GM12878 (cell line): ENCODE data around the gene CC2D2B. TPM values are rescaled to one million over a fixed set of nuclear protein-coding genes. Genes with fewer than 3 reads are reported as not detected.

Source experiments
- ATAC-seq: fragments of 200-7000 bp; cut with Tn5 transposase; 3 replicates; pipeline ENCODE4 v1.9.1; 2020; ENCODE audit warnings: mild to moderate bottlenecking, moderate library complexity
- BruUV-seq: library from RNA; stranded (reverse); fragments of 400-500 nt; replicated peaks from 2 replicates; lab custom pipeline; 2021; lab: Mats Ljungman, UMichigan
- CTCF ChIA-PET: fragments of 300-600 bp; sonication (Branson Sonifier 250); formaldehyde crosslinking; extraction: SDS; loops from one replicate; lab custom pipeline; 2021; ENCODE audit warnings: inconsistent platforms; lab: Yijun Ruan, JAX
- POLR2A ChIA-PET: fragments of 350-600 bp; formaldehyde crosslinking; extraction: SDS; loops from one replicate; lab custom pipeline; 2021; ENCODE audit warnings: inconsistent platforms; lab: Charles Lee
- RAD21 ChIA-PET: fragments of 300-600 bp; sonication (Branson Sonifier 250); formaldehyde crosslinking; loops from one replicate; lab custom pipeline; 2023; ENCODE audit warnings: antibody characterized with exemption; ENCODE audit not compliant: unreplicated experiment; lab: Charles Lee
- SMC1A ChIA-PET: fragments of 300-600 bp; sonication (Branson Sonifier 250); formaldehyde crosslinking; loops from one replicate; lab custom pipeline; 2023; ENCODE audit not compliant: unreplicated experiment, uncharacterized antibody; lab: Charles Lee
- DNase-seq: peaks from one replicate; pipeline ENCODE4 v3.0.0-alpha.2; 2011; ENCODE audit warnings: low read depth, low spot score
- FAIRE-seq: peaks from 3 replicates; lab custom pipeline; 2011; peaks lifted over from hg19 to GRCh38; lab: Jason Lieb, UNC
- H2AFZ ChIP-seq: 2 replicates; pipeline ENCODE4 v1.6.0; 2011; ENCODE audit warnings: low read depth, low read length, control low read depth; ENCODE audit not compliant: control insufficient read depth
- H3K27ac ChIP-seq: 2 replicates; pipeline ENCODE4 v1.5.1; 2011; ENCODE audit warnings: control low read depth; ENCODE audit not compliant: control insufficient read depth, insufficient read depth
- H3K27me3 ChIP-seq, 2 experiments: replicated peaks in 1 of 2; 2 replicates each; pipeline versions ENCODE4 v1.6.0 to v1.6.1; 2011; ENCODE audit warnings: low read length in 1 of 2; ENCODE audit not compliant: control insufficient read depth in 2 of 2, insufficient read depth in 2 of 2
- H3K36me3 ChIP-seq, 2 experiments: 2 replicates each; pipeline ENCODE4 v1.5.1; 2011; ENCODE audit warnings: low read length in 1 of 2; ENCODE audit not compliant: control insufficient read depth in 2 of 2, insufficient read depth in 2 of 2
- H3K4me1 ChIP-seq: 2 replicates; pipeline ENCODE4 v1.6.1; 2011; ENCODE audit warnings: mild to moderate bottlenecking, low read length, moderate library complexity, mixed read lengths; ENCODE audit not compliant: control insufficient read depth, insufficient read depth
- H3K4me2 ChIP-seq: 2 replicates; pipeline ENCODE4 v1.6.0; 2011; ENCODE audit warnings: control low read depth; ENCODE audit not compliant: control insufficient read depth, insufficient read depth
- H3K4me3 ChIP-seq: fragments of 200-600 bp; sonication (generic); 2 replicates; pipeline ENCODE4 v1.5.1; 2016
- H3K79me2 ChIP-seq: 2 replicates; pipeline ENCODE4 v1.6.0; 2011; ENCODE audit warnings: low read length; ENCODE audit not compliant: control insufficient read depth, insufficient read depth
- H3K9ac ChIP-seq: 2 replicates; pipeline ENCODE4 v1.8.0; 2011; ENCODE audit warnings: low read length, control low read depth, mixed read lengths; ENCODE audit not compliant: control insufficient read depth, insufficient read depth
- H3K9me3 ChIP-seq: replicated peaks from 3 replicates; pipeline ENCODE4 v1.5.1; 2011; ENCODE audit warnings: mild to moderate bottlenecking, low read length; ENCODE audit not compliant: control insufficient read depth, insufficient read depth
- H4K20me1 ChIP-seq: 2 replicates; pipeline ENCODE4 v1.6.0; 2011; ENCODE audit not compliant: control insufficient read depth, insufficient read depth
- CTCF ChIP-seq, 3 experiments: IDR thresholded peaks in 2 of 3; conservative IDR thresholded peaks in 1 of 3; 2 replicates each; pipeline ENCODE4 v1.5.1; 2011; ENCODE audit warnings: low read depth in 3 of 3, low read length in 3 of 3, mild to moderate bottlenecking in 3 of 3, control low read depth in 2 of 3, moderate library complexity in 2 of 3, inconsistent platforms in 1 of 3, mixed read lengths in 1 of 3; ENCODE audit not compliant: control insufficient read depth in 2 of 3, insufficient read depth in 1 of 3; ENCODE audit errors: extremely low read depth in 1 of 3
- FOXK2 ChIP-seq: fragments of 450-650 bp; IDR thresholded peaks from 2 replicates; pipeline ENCODE4 v1.6.1; 2017; ENCODE audit warnings: mild to moderate bottlenecking, moderate library complexity
- HDAC2 ChIP-seq: fragments of 200-600 bp; sonication (generic); IDR thresholded peaks from 2 replicates; pipeline ENCODE4 v1.6.1; 2017
- JUNB ChIP-seq: IDR thresholded peaks from 2 replicates; pipeline ENCODE4 v1.6.1; 2016; ENCODE audit warnings: antibody characterized with exemption, mild to moderate bottlenecking
- KLF5 ChIP-seq: fragments of 450-650 bp; IDR thresholded peaks from 2 replicates; pipeline ENCODE4 v1.6.1; 2014; ENCODE audit warnings: mild to moderate bottlenecking; ENCODE audit not compliant: partially characterized antibody
- RELB ChIP-seq: fragments of 450-650 bp; IDR thresholded peaks from 2 replicates; pipeline ENCODE4 v1.6.1; 2017; ENCODE audit warnings: low read depth, mild to moderate bottlenecking, moderate library complexity
- TBL1XR1 ChIP-seq: IDR thresholded peaks from 2 replicates; pipeline ENCODE4 v1.6.1; 2012; ENCODE audit warnings: low read depth, low read length, improper control_type of control experiment
- YY1 ChIP-seq: IDR thresholded peaks from 2 replicates; pipeline ENCODE4 v1.6.1; 2011; ENCODE audit warnings: low read depth, mild to moderate bottlenecking, low read length
- WGBS: methylation state at CpG from one replicate; pipeline ENCODE4 v1.1.6; 2016; ENCODE audit warnings: low lambda C conversion rate; ENCODE audit not compliant: insufficient replicate concordance, insufficient coverage; ENCODE audit errors: missing lambda C conversion rate; 5-methylcytosine and 5-hydroxymethylcytosine counted together
- in situ Hi-C: fragments of 300-500 bp; cut with MboI; formaldehyde crosslinking; loops from 9 replicates; pipeline ENCODE4 v1.14.3; 2018; ENCODE audit warnings: mixed read lengths
- intact Hi-C: fragments of 100-400 bp; cut with micrococcal nuclease; formaldehyde crosslinking; loops from one replicate; pipeline ENCODE4 v1.14.2; 2022; ENCODE audit not compliant: unreplicated experiment
- polyA plus RNA-seq, 11 experiments: library from polyadenylated mRNA; depleted of rRNA in 4 of 11; unstranded in 6 of 11; stranded (reverse) in 5 of 11; fragments of >200 nt; fragmentation: Nextera tagmentation in 4 of 11; fragmentation: Illumina TruSeq in 1 of 11; extraction: Ambion mirVana in 4 of 11; extraction: Trizol in 1 of 11; gene quantifications; 1 replicate in 1 of 11; 2 replicates in 10 of 11; pipeline versions ENCODE4 v1.2.1 to v1.2.3, GENCODE V29; 2011 to 2016; ENCODE audit warnings: inconsistent platforms in 2 of 11, missing spikeins in 2 of 11, low read depth in 1 of 11
- total RNA-seq, 4 experiments: library from RNA; depleted of rRNA in 3 of 4; stranded (reverse); fragments of >200 nt in 3 of 4; fragmentation: Illumina TruSeq in 1 of 4; extraction: Trizol in 1 of 4; gene quantifications; 2 replicates each; pipeline versions ENCODE4 v1.2.1 to v1.2.3, GENCODE V29; 2013 to 2021
- TF ChIP-seq, protein P1 (sequence below): fragments of 450-650 bp; IDR thresholded peaks from 2 replicates; pipeline ENCODE4 v1.6.1; 2017; ENCODE audit warnings: antibody characterized with exemption, mild to moderate bottlenecking, moderate library complexity

CC2D2B gene
- total and polyA plus RNA-seq, 10 of the 15 experiments (the other 5 are each of a cell fraction or from before 2014, with no cell fraction given), result 0.42 to 2.8 (median 0.78) TPM

DNA sequence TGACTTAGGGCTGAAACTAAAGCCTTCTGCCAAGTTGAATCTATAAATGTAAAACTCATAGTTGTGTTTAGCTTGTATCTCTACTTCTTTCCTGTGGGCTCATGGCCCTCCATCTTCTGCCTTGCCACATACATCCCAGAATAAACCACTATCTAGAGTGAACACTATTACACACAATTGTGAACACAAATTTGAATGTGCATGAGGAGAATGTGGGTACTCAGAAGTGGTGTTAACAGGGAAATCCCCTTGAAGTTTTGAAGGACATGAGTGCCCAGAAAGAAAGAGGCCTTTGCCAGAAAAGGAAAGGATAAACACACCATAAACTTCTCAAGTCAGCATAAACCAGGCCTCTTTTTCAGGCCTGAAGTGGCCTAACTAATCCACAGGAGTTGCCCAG, 115.4 kb downstream of the CC2D2B start:
- ChIA-PET SMC1A (interaction anchor here (1.0 to 1.6 kb wide), 3 partner anchors 9 to 33 kb away, joined by 3 to 4 read pairs (median 3); no protein-coding TSS in a partner anchor), CTCF (interaction anchor here (0.6 to 1.7 kb wide), 4 partner anchors 9 to 317 kb away, joined by 3 to 4 read pairs (median 4); no protein-coding TSS in a partner anchor), POLR2A (no interaction called here), RAD21 (no interaction called here)
- H3K4me1 ChIP-seq, result no peaks in the 10 kb centered on the region
- H2AFZ ChIP-seq, result no peak overlapping the region
- FAIRE-seq, result no peak
- no peaks in the 10 kb centered on the region for H3K27me3 ChIP-seq
- no peaks in the 10 kb centered on the region for H4K20me1 ChIP-seq
- no peak for TF ChIP-seq RELB
- TF ChIP-seq KLF5, result no peak
- TF ChIP-seq HDAC2, result no peak
- TF ChIP-seq TBL1XR1, result no peak
- H3K4me2 ChIP-seq, result no peak overlapping the region
- intact Hi-C loops, result no loop called here
- BruUV-seq, result no TSS peak
- ATAC-seq, result no peak
- no peaks in the 10 kb centered on the region for H3K9me3 ChIP-seq
- no peak overlapping the region for H3K9ac ChIP-seq
- no peak for DNase-seq
- no peak overlapping the region for H3K4me3 ChIP-seq
- no peaks in the 10 kb centered on the region for H3K36me3 ChIP-seq
- H3K79me2 ChIP-seq, result no peaks in the 10 kb centered on the region
- in situ Hi-C loops, result loop anchor here (5.0 to 10.0 kb wide), 3 partner anchors 199 to 302 kb away; no protein-coding TSS in a partner anchor
- H3K27ac ChIP-seq, result no peak overlapping the region

- WGBS, result 61% methylated on average over 3 of the region's 3 CpGs
- ATAC-seq (peak; percentile 99), FAIRE-seq (peak; percentile 44), DNase-seq (no peak)
- H3K4me1 ChIP-seq, result no peaks in the 10 kb centered on the region
- H3K4me2 ChIP-seq, result no peak overlapping the region
- H2AFZ ChIP-seq, result no peak overlapping the region
- in situ Hi-C loops (loop anchor here (10.0 kb wide), 1 partner anchor 299 kb away; no protein-coding TSS in a partner anchor), intact Hi-C loops (no loop called here)
- SMC1A ChIA-PET, result no interaction called here
- no peak overlapping the region for H3K9ac ChIP-seq
- RAD21 ChIA-PET, result interaction anchor here (2.3 kb wide), 1 partner anchor 9 kb away, joined by 7 read pairs; no protein-coding TSS in a partner anchor
- no peaks in the 10 kb centered on the region for H3K9me3 ChIP-seq
- H3K4me3 ChIP-seq, result no peak overlapping the region
- H3K27me3 ChIP-seq, result no peaks in the 10 kb centered on the region
- no peaks in the 10 kb centered on the region for H3K79me2 ChIP-seq
- CTCF ChIA-PET, result interaction anchor here (1.9 kb wide), 1 partner anchor 8 kb away, joined by 17 read pairs; no protein-coding TSS in a partner anchor
- BruUV-seq, result no TSS peak
- TF ChIP-seq, protein P1, sequence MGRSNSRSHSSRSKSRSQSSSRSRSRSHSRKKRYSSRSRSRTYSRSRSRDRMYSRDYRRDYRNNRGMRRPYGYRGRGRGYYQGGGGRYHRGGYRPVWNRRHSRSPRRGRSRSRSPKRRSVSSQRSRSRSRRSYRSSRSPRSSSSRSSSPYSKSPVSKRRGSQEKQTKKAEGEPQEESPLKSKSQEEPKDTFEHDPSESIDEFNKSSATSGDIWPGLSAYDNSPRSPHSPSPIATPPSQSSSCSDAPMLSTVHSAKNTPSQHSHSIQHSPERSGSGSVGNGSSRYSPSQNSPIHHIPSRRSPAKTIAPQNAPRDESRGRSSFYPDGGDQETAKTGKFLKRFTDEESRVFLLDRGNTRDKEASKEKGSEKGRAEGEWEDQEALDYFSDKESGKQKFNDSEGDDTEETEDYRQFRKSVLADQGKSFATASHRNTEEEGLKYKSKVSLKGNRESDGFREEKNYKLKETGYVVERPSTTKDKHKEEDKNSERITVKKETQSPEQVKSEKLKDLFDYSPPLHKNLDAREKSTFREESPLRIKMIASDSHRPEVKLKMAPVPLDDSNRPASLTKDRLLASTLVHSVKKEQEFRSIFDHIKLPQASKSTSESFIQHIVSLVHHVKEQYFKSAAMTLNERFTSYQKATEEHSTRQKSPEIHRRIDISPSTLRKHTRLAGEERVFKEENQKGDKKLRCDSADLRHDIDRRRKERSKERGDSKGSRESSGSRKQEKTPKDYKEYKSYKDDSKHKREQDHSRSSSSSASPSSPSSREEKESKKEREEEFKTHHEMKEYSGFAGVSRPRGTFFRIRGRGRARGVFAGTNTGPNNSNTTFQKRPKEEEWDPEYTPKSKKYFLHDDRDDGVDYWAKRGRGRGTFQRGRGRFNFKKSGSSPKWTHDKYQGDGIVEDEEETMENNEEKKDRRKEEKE, result no peak
- peak; percentile 15 to 44 (median 35); a peak in 4 of 6 replicates for TF ChIP-seq CTCF (IDR thresholded peaks at IDR 0.05 in 2 of 3, conservative IDR thresholded peaks at IDR 0.05 in 1 of 3; ENCODE audit: control insufficient read depth in 2 of 3, extremely low read depth in 1 of 3, insufficient read depth in 1 of 3, low read depth in 3 of 3, low read length in 3 of 3)
- no peak for TF ChIP-seq JUNB
- TF ChIP-seq FOXK2, result no peak
- peak; percentile 31; the same call in 1 of the 2 replicates for TF ChIP-seq YY1
- no peaks in the 10 kb centered on the region for H3K36me3 ChIP-seq
- H4K20me1 ChIP-seq, result no peaks in the 10 kb centered on the region
- H3K27ac ChIP-seq, result no peak overlapping the region
- POLR2A ChIA-PET, result interaction anchor here (0.6 kb wide), 1 partner anchor 301 kb away, joined by 3 read pairs; no protein-coding TSS in a partner anchor
Measured at GRCh38 chr10:96025566-96025965, 117.8 kb downstream of the CC2D2B start.
